GM19099 (cell line): ENCODE data around the gene HHAT.

Experiments
- POLR2A ChIP-seq: IDR thresholded peaks from 3 replicates; pipeline ENCODE4 v1.6.1; 2011; ENCODE audit warnings: low read depth; ENCODE audit not compliant: insufficient read length; ENCODE audit errors: extremely low read depth

HHAT gene

GRCh38 chr1:210490781-210491180 lies 162.1 kb downstream of the HHAT start:
- TF ChIP-seq POLR2A: no peak

GRCh38 chr1:210496063-210496462 lies 167.4 kb downstream of the HHAT start:
- no peak for TF ChIP-seq POLR2A

GRCh38 chr1:210499956-210500355 lies 171.3 kb downstream of the HHAT start:
- no peak for TF ChIP-seq POLR2A

- no peak for TF ChIP-seq POLR2A
These were observed 172.1 kb downstream of the HHAT start for GRCh38 chr1:210500831-210501230.

- TF ChIP-seq POLR2A: no peak
These were observed 175.6 kb downstream of the HHAT start for GRCh38 chr1:210504286-210504685.

GRCh38 chr1:210505601-210506496 lies 177.1 kb downstream of the HHAT start:
- no peak for TF ChIP-seq POLR2A

GRCh38 chr1:210506689-210507088 lies 178.0 kb downstream of the HHAT start:
- no peak for TF ChIP-seq POLR2A

- TF ChIP-seq POLR2A: no peak
These were observed 187.5 kb downstream of the HHAT start for GRCh38 chr1:210516092-210516656.

GRCh38 chr1:210516697-210517459 lies 188.2 kb downstream of the HHAT start:
- TF ChIP-seq POLR2A: no peak

- TF ChIP-seq POLR2A: no peak
These were observed 195.1 kb downstream of the HHAT start for GRCh38 chr1:210523830-210524229.

- TF ChIP-seq POLR2A: no peak
These were observed 197.2 kb downstream of the HHAT start for GRCh38 chr1:210525716-210526454.

- TF ChIP-seq POLR2A: no peak
These were observed 198.4 kb downstream of the HHAT start for GRCh38 chr1:210527091-210527490.

- TF ChIP-seq POLR2A: no peak
These were observed 202.9 kb downstream of the HHAT start for GRCh38 chr1:210531475-210532222.

- TF ChIP-seq POLR2A: no peak
These were observed 203.5 kb downstream of the HHAT start for GRCh38 chr1:210532223-210532598.

- no peak for TF ChIP-seq POLR2A
These were observed 207.1 kb downstream of the HHAT start for GRCh38 chr1:210535761-210536160.
